GM12873 (cell line): ENCODE data around the gene DEPP1.

Experiments used
- TF ChIP-seq, protein P1 (sequence below): IDR thresholded peaks from 2 replicates; pipeline ENCODE4 v1.5.1; 2012; ENCODE audit warnings: low read depth, mild to moderate bottlenecking, moderate library complexity, low read length, control low read depth; ENCODE audit not compliant: insufficient read depth; ENCODE audit errors: missing control alignments

DEPP1 gene

DNA sequence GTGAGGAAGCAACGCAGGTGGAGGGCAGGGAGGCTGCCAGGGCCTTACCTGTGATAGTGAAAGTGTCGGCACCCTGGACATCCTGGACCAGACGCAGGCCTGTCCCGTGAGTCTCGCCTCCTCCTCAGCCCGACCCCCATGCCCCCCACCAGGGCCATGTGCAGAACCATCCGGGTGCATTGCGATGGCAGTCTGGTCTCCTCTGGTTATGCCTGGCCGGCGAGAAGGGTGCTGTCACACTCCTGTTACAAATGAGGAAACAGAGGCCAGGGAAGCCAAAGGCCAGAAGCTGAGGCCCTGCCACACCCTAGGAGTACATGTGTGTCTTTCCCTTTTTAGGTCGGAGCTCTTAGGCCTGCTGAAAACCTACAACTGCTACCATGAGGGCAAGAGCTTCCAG lies 7.2 kb downstream of the DEPP1 start:
- TF ChIP-seq, protein P1, sequence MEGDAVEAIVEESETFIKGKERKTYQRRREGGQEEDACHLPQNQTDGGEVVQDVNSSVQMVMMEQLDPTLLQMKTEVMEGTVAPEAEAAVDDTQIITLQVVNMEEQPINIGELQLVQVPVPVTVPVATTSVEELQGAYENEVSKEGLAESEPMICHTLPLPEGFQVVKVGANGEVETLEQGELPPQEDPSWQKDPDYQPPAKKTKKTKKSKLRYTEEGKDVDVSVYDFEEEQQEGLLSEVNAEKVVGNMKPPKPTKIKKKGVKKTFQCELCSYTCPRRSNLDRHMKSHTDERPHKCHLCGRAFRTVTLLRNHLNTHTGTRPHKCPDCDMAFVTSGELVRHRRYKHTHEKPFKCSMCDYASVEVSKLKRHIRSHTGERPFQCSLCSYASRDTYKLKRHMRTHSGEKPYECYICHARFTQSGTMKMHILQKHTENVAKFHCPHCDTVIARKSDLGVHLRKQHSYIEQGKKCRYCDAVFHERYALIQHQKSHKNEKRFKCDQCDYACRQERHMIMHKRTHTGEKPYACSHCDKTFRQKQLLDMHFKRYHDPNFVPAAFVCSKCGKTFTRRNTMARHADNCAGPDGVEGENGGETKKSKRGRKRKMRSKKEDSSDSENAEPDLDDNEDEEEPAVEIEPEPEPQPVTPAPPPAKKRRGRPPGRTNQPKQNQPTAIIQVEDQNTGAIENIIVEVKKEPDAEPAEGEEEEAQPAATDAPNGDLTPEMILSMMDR, result no peak

DNA sequence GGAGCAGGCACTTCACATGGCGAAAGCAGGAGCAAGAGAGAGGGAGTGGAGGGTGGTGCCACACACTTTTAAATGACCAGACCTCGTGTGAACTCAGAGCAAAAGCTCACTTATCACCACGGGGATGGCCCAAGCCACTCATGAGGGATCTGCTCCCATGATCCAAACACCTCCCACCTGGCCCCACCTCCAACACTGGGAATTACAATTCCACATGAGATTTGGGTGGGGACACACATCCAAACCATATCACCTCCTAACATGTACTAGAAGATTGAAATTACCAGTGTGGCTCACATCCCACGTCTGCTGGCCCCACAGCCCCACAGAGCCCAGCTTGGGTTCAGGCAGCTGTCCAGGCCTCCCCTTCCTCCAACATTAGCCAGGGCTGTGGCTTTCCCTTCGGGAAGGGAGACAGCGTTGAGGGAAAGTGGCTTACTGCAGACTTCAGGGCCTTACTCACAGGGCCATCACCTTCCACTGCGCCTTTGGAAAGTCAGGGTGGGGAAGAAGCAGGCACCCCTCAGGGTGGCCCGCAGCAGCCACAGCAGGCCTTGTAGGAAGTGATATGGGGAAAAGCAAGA lies 7.7 kb downstream of the DEPP1 start:
- TF ChIP-seq, protein P1, result no peak

DNA sequence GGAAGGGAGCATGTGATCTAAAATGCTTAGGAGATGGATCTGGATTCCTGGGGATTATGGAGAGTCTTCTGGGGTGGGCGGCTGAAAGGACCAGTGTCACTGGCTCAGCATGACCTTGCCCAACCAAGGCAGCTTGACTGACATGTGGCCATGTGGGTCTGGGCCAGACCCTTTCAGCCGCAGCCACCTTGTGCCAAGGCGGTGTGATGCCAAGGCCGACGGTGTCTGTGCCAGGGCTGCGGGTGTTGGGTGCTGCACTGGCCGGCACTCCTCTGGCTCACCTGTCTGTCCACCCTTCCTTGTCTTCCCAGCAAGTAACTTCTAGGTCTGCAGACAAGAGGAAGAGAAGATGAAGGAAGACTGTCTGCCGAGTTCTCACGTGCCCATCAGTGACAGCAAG lies 8.8 kb downstream of the DEPP1 start:
- TF ChIP-seq, protein P1, result no peak

DNA sequence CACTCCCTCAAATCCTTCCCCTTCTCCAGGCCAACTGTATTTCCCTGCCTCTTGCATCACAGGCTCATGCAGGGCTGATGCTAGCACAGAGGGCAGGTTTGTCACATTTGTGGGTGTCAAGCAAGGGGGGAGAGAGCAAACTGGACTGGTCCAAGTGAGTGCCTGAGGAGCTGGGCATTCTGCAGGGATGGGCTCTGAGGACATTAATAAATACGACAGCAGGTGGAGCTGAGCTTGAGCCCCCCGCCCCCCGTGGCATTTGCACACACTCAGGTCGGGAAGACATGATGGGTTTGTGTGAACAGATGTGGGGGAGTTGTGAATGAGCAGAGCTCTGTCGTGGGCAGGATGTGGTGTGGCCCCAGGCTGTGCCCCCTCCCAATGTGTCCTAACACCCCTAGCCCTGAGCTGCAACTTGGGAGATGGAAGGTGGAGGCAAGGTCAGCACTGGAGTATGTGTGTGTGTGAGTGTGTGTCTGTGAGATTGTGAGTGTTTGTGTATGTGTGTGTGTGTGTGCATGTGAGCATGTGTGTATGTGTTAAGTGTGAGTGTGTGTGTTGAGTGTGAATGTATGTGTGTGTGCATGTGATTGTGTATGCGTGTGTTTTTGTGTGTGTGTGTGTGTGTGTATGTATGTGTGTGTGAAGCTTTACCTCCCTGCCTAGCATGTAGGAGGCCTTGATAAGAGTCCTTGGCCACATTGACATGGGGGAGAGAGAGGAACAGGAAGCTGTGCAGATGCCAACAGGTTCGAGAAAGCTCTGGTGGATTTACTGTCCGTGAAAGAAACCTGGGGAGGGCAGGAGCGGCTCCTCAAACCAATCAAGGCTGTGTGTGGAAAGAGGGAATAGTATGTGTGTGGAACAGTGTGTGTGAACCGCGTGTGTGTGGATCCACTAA lies 9.9 kb downstream of the DEPP1 start:
- TF ChIP-seq, protein P1, result no peak

DNA sequence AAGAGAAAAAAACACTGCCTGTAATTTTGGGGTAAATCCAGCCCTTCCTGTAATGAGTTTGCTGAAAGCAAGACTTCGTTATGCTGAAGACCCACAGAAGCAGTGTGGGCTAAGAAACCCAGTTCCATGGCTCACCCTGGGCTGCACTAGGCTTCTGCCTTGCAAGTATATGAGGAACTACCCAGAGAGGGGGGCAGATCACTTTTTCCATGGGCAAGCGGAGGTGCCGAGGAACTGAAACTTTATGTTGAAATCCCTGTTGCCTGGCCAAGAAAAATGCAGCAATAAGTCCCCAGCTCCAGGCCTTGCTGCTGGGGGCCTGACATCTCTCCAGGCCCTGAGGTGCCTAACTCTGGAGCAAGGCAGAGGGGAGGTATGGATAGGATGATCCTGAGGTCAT lies 10.5 kb downstream of the DEPP1 start:
- TF ChIP-seq, protein P1, result no peak

DNA sequence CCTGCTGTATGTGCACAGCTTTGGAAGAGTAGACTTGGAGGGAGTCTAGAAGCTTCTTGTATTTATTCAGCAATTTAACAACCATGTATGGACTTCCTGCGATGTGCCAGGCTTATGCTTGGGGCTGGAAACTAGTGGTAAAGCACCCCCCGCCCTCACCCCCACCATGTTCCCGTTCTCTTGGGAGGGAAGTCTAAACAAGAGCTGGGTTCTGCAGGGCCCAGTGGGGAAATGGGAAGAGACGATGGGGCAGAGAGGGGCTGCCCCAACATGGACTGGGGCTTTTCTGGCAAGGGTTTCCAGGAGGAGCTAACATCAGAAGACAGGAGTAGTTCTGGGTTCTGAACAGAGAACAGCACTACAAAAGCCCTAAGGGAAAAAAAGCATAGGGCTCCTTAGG lies 11.0 kb downstream of the DEPP1 start:
- TF ChIP-seq, protein P1, result no peak

DNA sequence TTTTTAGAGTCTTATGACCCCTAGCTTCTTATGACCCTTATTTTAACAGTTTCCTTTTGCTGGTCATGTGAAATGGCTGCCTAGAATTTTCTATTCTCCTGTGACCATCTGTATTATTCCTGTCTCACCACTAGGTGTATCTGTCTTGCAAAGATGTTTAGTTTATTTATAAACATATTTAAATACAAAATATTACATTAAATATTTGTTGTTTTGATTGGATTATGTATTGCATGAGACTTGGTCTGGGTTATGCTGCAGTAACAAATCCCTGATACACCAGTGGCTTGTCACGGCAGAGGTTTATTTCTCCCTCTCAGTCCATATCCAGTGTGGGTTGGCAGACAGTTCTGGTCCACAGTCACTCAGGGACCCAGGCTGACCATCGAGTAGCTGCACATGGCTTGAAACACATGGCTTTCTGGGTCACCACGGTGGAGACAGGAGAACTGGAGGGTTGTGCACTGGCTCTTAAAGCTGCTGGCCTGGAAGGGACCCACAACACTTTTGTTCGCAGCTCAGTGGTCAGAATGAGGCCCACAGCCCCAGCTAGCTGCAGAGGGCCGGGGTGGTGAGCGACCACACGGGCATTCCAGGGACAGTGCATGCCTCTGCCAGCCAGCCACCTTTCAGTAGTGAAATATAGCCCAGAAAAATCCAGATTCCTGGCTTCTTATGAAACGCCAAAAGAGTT lies 11.6 kb downstream of the DEPP1 start:
- TF ChIP-seq, protein P1, result peak; percentile 9
